SW480 (cell line): ENCODE measurements around the gene ENTHD1.
A peak's percentile ranks its signal among the peaks of the same experiment; 100 is the strongest.

Experiments used
- DNase-seq: peaks from one replicate; pipeline ENCODE4 v3.0.0-alpha.2; 2016; ENCODE audit warnings: low spot score

ENTHD1 gene

GRCh38 chr22:39845529-39845928, 48.0 kb downstream of the ENTHD1 start:
- DNase-seq: no peak

- no peak for DNase-seq
Measured at GRCh38 chr22:39839917-39840510, 53.5 kb downstream of the ENTHD1 start.

- DNase-seq: no peak
Measured at GRCh38 chr22:39839204-39839603, 54.4 kb downstream of the ENTHD1 start.

- DNase-seq: no peak
Measured at GRCh38 chr22:39833610-39834009, 60.0 kb downstream of the ENTHD1 start.

- DNase-seq: no peak
Measured at GRCh38 chr22:39833093-39833492, 60.5 kb downstream of the ENTHD1 start.

GRCh38 chr22:39832627-39833074, 60.9 kb downstream of the ENTHD1 start:
- DNase-seq: no peak

GRCh38 chr22:39825661-39826102, 67.9 kb downstream of the ENTHD1 start:
- no peak for DNase-seq

GRCh38 chr22:39821008-39821407, 72.6 kb downstream of the ENTHD1 start:
- no peak for DNase-seq

- peak; percentile 9 for DNase-seq
Measured at GRCh38 chr22:39820256-39820655, 73.3 kb downstream of the ENTHD1 start.

- no peak for DNase-seq
Measured at GRCh38 chr22:39819429-39819828, 74.1 kb downstream of the ENTHD1 start.

GRCh38 chr22:39818094-39818493, 75.5 kb downstream of the ENTHD1 start:
- DNase-seq: no peak

- DNase-seq: no peak
Measured at GRCh38 chr22:39815932-39816331, 77.6 kb downstream of the ENTHD1 start.

- no peak for DNase-seq
Measured at GRCh38 chr22:39814899-39815298, 78.7 kb downstream of the ENTHD1 start.

GRCh38 chr22:39809772-39810557, 83.6 kb downstream of the ENTHD1 start:
- DNase-seq: no peak

GRCh38 chr22:39808081-39808480, 85.5 kb downstream of the ENTHD1 start:
- peak; percentile 12 for DNase-seq

- no peak for DNase-seq
Measured at GRCh38 chr22:39806109-39806508, 87.5 kb downstream of the ENTHD1 start.

- no peak for DNase-seq
Measured at GRCh38 chr22:39805117-39805516, 88.4 kb downstream of the ENTHD1 start.

GRCh38 chr22:39802682-39803081, 90.9 kb downstream of the ENTHD1 start:
- DNase-seq: no peak

GRCh38 chr22:39800790-39801520, 92.6 kb downstream of the ENTHD1 start:
- no peak for DNase-seq

GRCh38 chr22:39797528-39798147, 95.9 kb downstream of the ENTHD1 start:
- no peak for DNase-seq

GRCh38 chr22:39789788-39790187, 103.8 kb downstream of the ENTHD1 start:
- peak; percentile 6 for DNase-seq

- DNase-seq: peak; percentile 36
Measured at GRCh38 chr22:39785232-39785631, 108.3 kb downstream of the ENTHD1 start.
